GM13976 (cell line): ENCODE measurements around the gene TUBB1.

Experiments used
- DNase-seq: peaks from one replicate; pipeline ENCODE4 v3.0.0; 2012; ENCODE audit warnings: low spot score
- CTCF ChIP-seq: IDR thresholded peaks from 2 replicates; pipeline ENCODE4 v1.5.1; 2012; ENCODE audit warnings: borderline replicate concordance, mild to moderate bottlenecking; ENCODE audit not compliant: insufficient read depth; ENCODE audit errors: extremely low read depth, missing control alignments, control extremely low read depth
- in situ Hi-C: fragments of 300-500 bp; cut with MboI; formaldehyde crosslinking; loops from one replicate; pipeline ENCODE4 v1.12.0; 2022; ENCODE audit warnings: low sequenced_read_pairs, mixed read lengths, inconsistent platforms; ENCODE audit not compliant: unreplicated experiment

Gene TUBB1

GRCh38 chr20:59022754-59023153, 3.5 kb downstream of the TUBB1 start:
- DNase-seq: no peak
- no peak for TF ChIP-seq CTCF
- in situ Hi-C loops: no loop called here

GRCh38 chr20:59023616-59024015, 4.4 kb downstream of the TUBB1 start:
- no peak for DNase-seq
- in situ Hi-C loops: no loop called here
- TF ChIP-seq CTCF: no peak

GRCh38 chr20:59024111-59024530, 4.9 kb downstream of the TUBB1 start:
- TF ChIP-seq CTCF: no peak
- in situ Hi-C loops: no loop called here

DNA sequence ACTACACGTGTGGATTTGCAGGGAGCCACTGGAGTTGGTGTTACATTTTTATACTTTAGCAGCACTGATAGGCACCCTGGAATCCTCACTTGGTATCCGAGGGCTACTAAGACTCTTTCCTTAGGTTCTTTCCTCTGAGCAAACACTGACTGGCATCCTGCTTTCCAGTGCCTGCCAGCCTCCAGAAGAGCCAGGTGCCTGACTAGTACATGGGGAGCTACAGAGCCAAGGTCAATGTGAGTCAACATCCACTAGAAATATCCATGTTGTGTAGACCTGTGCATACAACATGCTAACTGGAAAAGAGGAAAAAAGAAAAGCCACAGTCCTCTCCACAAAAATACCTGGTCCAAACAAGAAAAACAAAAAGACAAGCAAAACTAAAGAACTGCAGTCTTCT, 5.9 kb downstream of the TUBB1 start:
- no peak for TF ChIP-seq CTCF
- in situ Hi-C loops: no loop called here
- no peak for DNase-seq

More at GRCh38 chr20:59024111-59024530, 4.9 kb downstream of the TUBB1 start:
- no peak for DNase-seq

GRCh38 chr20:59025511-59025910, 6.3 kb downstream of the TUBB1 start:
- TF ChIP-seq CTCF: no peak
- in situ Hi-C loops: no loop called here
- DNase-seq: no peak

- TF ChIP-seq CTCF: no peak
- in situ Hi-C loops: no loop called here
- no peak for DNase-seq
Measured at GRCh38 chr20:59026904-59027740, 7.9 kb downstream of the TUBB1 start.
